ENCODE data around the gene LRRC59. TPM values are rescaled to one million over a fixed set of nuclear protein-coding genes. Genes with fewer than 3 reads are reported as not detected.
A peak's percentile ranks its signal among the peaks of the same experiment; 100 is the strongest.

LRRC59 gene
- total RNA-seq, 1 donor from 2014 or later = 113 TPM

- no peaks in the 10 kb centered on the region for H3K9me3 Mint-ChIP-seq
- no peak overlapping the region for H3K27ac Mint-ChIP-seq
- DNase-seq (ENCODE audit: low spot score) = no peak
- no peak overlapping the region for H3K4me3 Mint-ChIP-seq
- intact Hi-C loops (cut with micrococcal nuclease) = no loop called here
- H3K36me3 Mint-ChIP-seq (ENCODE audit: low read depth) = peaks cover 54% of the 10 kb centered on the region
- H3K27me3 Mint-ChIP-seq (ENCODE audit: insufficient read depth) = no peaks in the 10 kb centered on the region
- H3K4me1 Mint-ChIP-seq (ENCODE audit: low read depth) = peaks cover 36% of the 10 kb centered on the region
Measured at GRCh38 chr17:50393700-50394099, 3.6 kb downstream of the LRRC59 start.

GRCh38 chr17:50392621-50393020, 4.7 kb downstream of the LRRC59 start:
- no peaks in the 10 kb centered on the region for H3K9me3 Mint-ChIP-seq
- intact Hi-C loops (cut with micrococcal nuclease) = no loop called here
- H3K36me3 Mint-ChIP-seq (ENCODE audit: low read depth) = peaks cover 65% of the 10 kb centered on the region

GRCh38 chr17:50389534-50389933, 7.8 kb downstream of the LRRC59 start:
- DNase-seq (ENCODE audit: low spot score) = no peak
- intact Hi-C loops (cut with micrococcal nuclease) = no loop called here
- no peak overlapping the region for H3K4me3 Mint-ChIP-seq
- no peak overlapping the region for H3K27ac Mint-ChIP-seq
- peaks cover 16% of the 10 kb centered on the region for H3K4me1 Mint-ChIP-seq (ENCODE audit: low read depth)
- H3K36me3 Mint-ChIP-seq (ENCODE audit: low read depth) = peaks cover 75% of the 10 kb centered on the region
- no peaks in the 10 kb centered on the region for H3K9me3 Mint-ChIP-seq
- no peaks in the 10 kb centered on the region for H3K27me3 Mint-ChIP-seq (ENCODE audit: insufficient read depth)

More at GRCh38 chr17:50392621-50393020, 4.7 kb downstream of the LRRC59 start:
- DNase-seq (ENCODE audit: low spot score) = no peak
- no peak overlapping the region for H3K4me3 Mint-ChIP-seq
- H3K4me1 Mint-ChIP-seq (ENCODE audit: low read depth) = peaks cover 36% of the 10 kb centered on the region
- H3K27me3 Mint-ChIP-seq (ENCODE audit: insufficient read depth) = no peaks in the 10 kb centered on the region
- H3K27ac Mint-ChIP-seq = no peak overlapping the region

GRCh38 chr17:50388728-50389127, 8.6 kb downstream of the LRRC59 start:
- H3K27me3 Mint-ChIP-seq (ENCODE audit: insufficient read depth) = no peaks in the 10 kb centered on the region
- H3K4me1 Mint-ChIP-seq (ENCODE audit: low read depth) = peaks cover 11% of the 10 kb centered on the region
- H3K4me3 Mint-ChIP-seq = no peak overlapping the region
- peaks cover 72% of the 10 kb centered on the region for H3K36me3 Mint-ChIP-seq (ENCODE audit: low read depth)
- intact Hi-C loops (cut with micrococcal nuclease) = no loop called here
- no peak overlapping the region for H3K27ac Mint-ChIP-seq
- DNase-seq (ENCODE audit: low spot score) = no peak
- H3K9me3 Mint-ChIP-seq = no peaks in the 10 kb centered on the region

GRCh38 chr17:50386510-50386909, 10.8 kb downstream of the LRRC59 start:
- Mint-ChIP-seq H3K27ac (no peak overlapping the region), H3K27me3 (ENCODE audit: insufficient read depth) (peaks cover 2% of the 10 kb centered on the region), H3K4me1 (ENCODE audit: low read depth) (peaks cover 2% of the 10 kb centered on the region), H3K9me3 (no peaks in the 10 kb centered on the region), H3K4me3 (no peak overlapping the region), H3K36me3 (ENCODE audit: low read depth) (peaks cover 74% of the 10 kb centered on the region)
- intact Hi-C loops (cut with micrococcal nuclease) = no loop called here
- DNase-seq (ENCODE audit: low spot score) = no peak

GRCh38 chr17:50382931-50383330, 14.4 kb downstream of the LRRC59 start:
- peaks cover 60% of the 10 kb centered on the region for H3K36me3 Mint-ChIP-seq (ENCODE audit: low read depth)
- DNase-seq (ENCODE audit: low spot score) = no peak
- intact Hi-C loops (cut with micrococcal nuclease) = no loop called here
- no peak overlapping the region for H3K27ac Mint-ChIP-seq
- no peaks in the 10 kb centered on the region for H3K4me1 Mint-ChIP-seq (ENCODE audit: low read depth)
- no peak overlapping the region for H3K4me3 Mint-ChIP-seq
- no peaks in the 10 kb centered on the region for H3K9me3 Mint-ChIP-seq
- H3K27me3 Mint-ChIP-seq (ENCODE audit: insufficient read depth) = peaks cover 2% of the 10 kb centered on the region

GRCh38 chr17:50381920-50382319, 15.4 kb downstream of the LRRC59 start:
- Mint-ChIP-seq H3K4me1 (ENCODE audit: low read depth) (peaks cover 4% of the 10 kb centered on the region), H3K4me3 (no peak overlapping the region), H3K9me3 (no peaks in the 10 kb centered on the region), H3K36me3 (ENCODE audit: low read depth) (peaks cover 53% of the 10 kb centered on the region), H3K27ac (no peak overlapping the region), H3K27me3 (ENCODE audit: insufficient read depth) (peaks cover 2% of the 10 kb centered on the region)
- intact Hi-C loops (cut with micrococcal nuclease) = no loop called here
- DNase-seq (ENCODE audit: low spot score) = no peak

GRCh38 chr17:50381260-50381815, 16.0 kb downstream of the LRRC59 start:
- intact Hi-C loops (cut with micrococcal nuclease) = no loop called here
- H3K27ac Mint-ChIP-seq = peak overlapping the region; percentile 34
- H3K9me3 Mint-ChIP-seq = no peaks in the 10 kb centered on the region
- DNase-seq (ENCODE audit: low spot score) = no peak
- peaks cover 48% of the 10 kb centered on the region for H3K36me3 Mint-ChIP-seq (ENCODE audit: low read depth)
- H3K4me3 Mint-ChIP-seq = no peak overlapping the region
- peaks cover 6% of the 10 kb centered on the region for H3K4me1 Mint-ChIP-seq (ENCODE audit: low read depth)
- peaks cover 2% of the 10 kb centered on the region for H3K27me3 Mint-ChIP-seq (ENCODE audit: insufficient read depth)

- no peaks in the 10 kb centered on the region for H3K9me3 Mint-ChIP-seq
- no peak overlapping the region for H3K4me3 Mint-ChIP-seq
- intact Hi-C loops (cut with micrococcal nuclease) = no loop called here
- DNase-seq (ENCODE audit: low spot score) = no peak
- no peak overlapping the region for H3K27ac Mint-ChIP-seq
- H3K27me3 Mint-ChIP-seq (ENCODE audit: insufficient read depth) = peaks cover 2% of the 10 kb centered on the region
- peaks cover 6% of the 10 kb centered on the region for H3K4me1 Mint-ChIP-seq (ENCODE audit: low read depth)
- peaks cover 46% of the 10 kb centered on the region for H3K36me3 Mint-ChIP-seq (ENCODE audit: low read depth)
Measured at GRCh38 chr17:50380369-50381259, 16.7 kb downstream of the LRRC59 start.

- Mint-ChIP-seq H3K9me3 (no peaks in the 10 kb centered on the region), H3K27me3 (ENCODE audit: insufficient read depth) (peaks cover 2% of the 10 kb centered on the region), H3K36me3 (ENCODE audit: low read depth) (peaks cover 37% of the 10 kb centered on the region), H3K4me1 (ENCODE audit: low read depth) (peaks cover 6% of the 10 kb centered on the region), H3K4me3 (no peak overlapping the region), H3K27ac (no peak overlapping the region)
- no peak for DNase-seq (ENCODE audit: low spot score)
- intact Hi-C loops (cut with micrococcal nuclease) = no loop called here
Measured at GRCh38 chr17:50379351-50380132, 17.8 kb downstream of the LRRC59 start.

GRCh38 chr17:50375858-50376538, 21.3 kb downstream of the LRRC59 start:
- H3K36me3 Mint-ChIP-seq (ENCODE audit: low read depth) = peaks cover 28% of the 10 kb centered on the region
- intact Hi-C loops (cut with micrococcal nuclease) = no loop called here

GRCh38 chr17:50373705-50374104, 23.6 kb downstream of the LRRC59 start:
- Mint-ChIP-seq H3K4me3 (peak overlapping the region; percentile 98), H3K9me3 (no peaks in the 10 kb centered on the region), H3K36me3 (ENCODE audit: low read depth) (peaks cover 27% of the 10 kb centered on the region), H3K27me3 (ENCODE audit: insufficient read depth) (no peaks in the 10 kb centered on the region), H3K27ac (peak overlapping the region; percentile 100), H3K4me1 (ENCODE audit: low read depth) (peaks cover 33% of the 10 kb centered on the region)
- intact Hi-C loops (cut with micrococcal nuclease) = loop anchor here (1.0 to 2.0 kb wide), 3 partner anchors 23 to 105 kb away; partner anchors contain the start of genes ACSF2 and RSAD1
- no peak for DNase-seq (ENCODE audit: low spot score)

More at GRCh38 chr17:50375858-50376538, 21.3 kb downstream of the LRRC59 start:
- peaks cover 33% of the 10 kb centered on the region for H3K4me1 Mint-ChIP-seq (ENCODE audit: low read depth)
- H3K27me3 Mint-ChIP-seq (ENCODE audit: insufficient read depth) = no peaks in the 10 kb centered on the region
- H3K9me3 Mint-ChIP-seq = no peaks in the 10 kb centered on the region
- DNase-seq (ENCODE audit: low spot score) = no peak
- H3K27ac Mint-ChIP-seq = no peak overlapping the region
- no peak overlapping the region for H3K4me3 Mint-ChIP-seq

Data from activated T-helper 1 cell treated with anti-CD3 and anti-CD28 coated beads, Interleukin-12 subunit alpha, Interleukin-12 subunit beta, Interleukin-2, Interleukin-4 antibody, amounts not matched to agents 30 ng/mL and 10 ng/mL and 1 ng/mL, durations not matched to agents 14 hours and 24 hours and 36 hours (primary cell).